ENCODE results near the gene MGRN1. TPM values are rescaled to one million over a fixed set of nuclear protein-coding genes. Genes with fewer than 3 reads are reported as not detected.
A peak's percentile ranks its signal among the peaks of the same experiment; 100 is the strongest.

MGRN1 gene
- total RNA-seq, 1 donor from 2014 or later, result 91.5 TPM

DNA sequence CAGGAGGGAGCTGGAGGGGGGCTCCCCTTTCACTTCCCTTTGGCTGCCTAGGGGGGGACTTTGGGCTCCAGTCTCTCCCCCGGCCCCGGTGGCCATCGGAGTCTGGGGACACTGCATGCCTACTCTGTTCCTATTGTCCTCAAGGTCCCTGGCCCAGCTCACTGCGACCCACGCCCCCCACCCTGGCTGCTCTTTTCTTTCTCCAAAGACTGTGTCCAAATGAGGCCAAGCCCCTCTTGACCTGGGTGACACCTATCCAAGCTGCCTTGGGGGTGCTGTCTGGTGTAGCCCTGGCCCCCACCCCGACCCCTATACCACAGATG is 22.8 kb upstream of the MGRN1 start:
- Histone ChIP-seq H3K27ac (ENCODE audit: low read depth, low read length) (no peak overlapping the region), H3K79me2 (ENCODE audit: insufficient read depth, low read length) (no peaks in the 10 kb centered on the region), H3K4me2 (ENCODE audit: low read length) (peak overlapping the region; percentile 33), H3K9ac (ENCODE audit: low read length) (no peak overlapping the region), H2AFZ (ENCODE audit: low read depth, low read length) (no peak overlapping the region), H3K36me3 (ENCODE audit: insufficient read depth, low read length) (no peaks in the 10 kb centered on the region), H4K20me1 (ENCODE audit: insufficient read depth, low read length) (peaks cover 6% of the 10 kb centered on the region), H3K9me3 (ENCODE audit: insufficient read depth, low read depth, low read length) (no peaks in the 10 kb centered on the region), H3K27me3 (ENCODE audit: insufficient read depth, low read length) (peaks cover 7% of the 10 kb centered on the region), H3K4me3 (ENCODE audit: insufficient read depth, low read depth, low read length) (no peak overlapping the region), H3K4me1 (ENCODE audit: insufficient read depth, low read length) (no peaks in the 10 kb centered on the region)
- no peaks in the 10 kb centered on the region for H3K36me3 Mint-ChIP-seq (ENCODE audit: low read depth, unreplicated experiment)
- FAIRE-seq (no peak), DNase-seq (ENCODE audit: low read depth) (no peak)
- H3K9me3 Mint-ChIP-seq (ENCODE audit: unreplicated experiment), result no peaks in the 10 kb centered on the region
- no peak for TF ChIP-seq CTCF (IDR thresholded peaks at IDR 0.05; ENCODE audit: insufficient read depth, low read depth, low read length)
- TF ChIP-seq EZH2 (IDR thresholded peaks at IDR 0.05; ENCODE audit: insufficient read depth, low read length), result peak; percentile 48
- H3K27me3 Mint-ChIP-seq (ENCODE audit: low read depth, unreplicated experiment), result peaks cover 14% of the 10 kb centered on the region
- no peak overlapping the region for H3K4me3 Mint-ChIP-seq (ENCODE audit: unreplicated experiment)
- no peaks in the 10 kb centered on the region for H3K4me1 Mint-ChIP-seq (ENCODE audit: low read depth, unreplicated experiment)
- H3K27ac Mint-ChIP-seq (ENCODE audit: unreplicated experiment), result no peak overlapping the region

GRCh38 chr16:4602331-4602730 is 22.3 kb upstream of the MGRN1 start:
- no peaks in the 10 kb centered on the region for H3K4me1 Mint-ChIP-seq (ENCODE audit: low read depth, unreplicated experiment)
- H3K4me1 ChIP-seq (ENCODE audit: insufficient read depth, low read length), result no peaks in the 10 kb centered on the region
- no peaks in the 10 kb centered on the region for H3K9me3 Mint-ChIP-seq (ENCODE audit: unreplicated experiment)
- H3K36me3 ChIP-seq (ENCODE audit: insufficient read depth, low read length), result no peaks in the 10 kb centered on the region
- H3K4me2 ChIP-seq (ENCODE audit: low read length), result no peak overlapping the region
- no peak overlapping the region for H2AFZ ChIP-seq (ENCODE audit: low read depth, low read length)
- no peak overlapping the region for H3K27ac Mint-ChIP-seq (ENCODE audit: unreplicated experiment)
- DNase-seq (ENCODE audit: low read depth), result no peak
- H3K27me3 ChIP-seq (ENCODE audit: insufficient read depth, low read length), result peaks cover 7% of the 10 kb centered on the region
- H3K9me3 ChIP-seq (ENCODE audit: insufficient read depth, low read depth, low read length), result no peaks in the 10 kb centered on the region
- no peak overlapping the region for H3K4me3 ChIP-seq (ENCODE audit: insufficient read depth, low read depth, low read length)
- H3K36me3 Mint-ChIP-seq (ENCODE audit: low read depth, unreplicated experiment), result no peaks in the 10 kb centered on the region
- H3K27me3 Mint-ChIP-seq (ENCODE audit: low read depth, unreplicated experiment), result peaks cover 14% of the 10 kb centered on the region
- H3K4me3 Mint-ChIP-seq (ENCODE audit: unreplicated experiment), result no peak overlapping the region
- peaks cover 6% of the 10 kb centered on the region for H4K20me1 ChIP-seq (ENCODE audit: insufficient read depth, low read length)
- no peak overlapping the region for H3K27ac ChIP-seq (ENCODE audit: low read depth, low read length)
- no peak overlapping the region for H3K9ac ChIP-seq (ENCODE audit: low read length)
- FAIRE-seq, result no peak
- no peaks in the 10 kb centered on the region for H3K79me2 ChIP-seq (ENCODE audit: insufficient read depth, low read length)
- TF ChIP-seq CTCF (IDR thresholded peaks at IDR 0.05; ENCODE audit: insufficient read depth, low read depth, low read length) (no peak), EZH2 (IDR thresholded peaks at IDR 0.05; ENCODE audit: insufficient read depth, low read length) (no peak)

GRCh38 chr16:4603624-4604170 is 20.9 kb upstream of the MGRN1 start:
- no peak overlapping the region for H3K4me3 ChIP-seq (ENCODE audit: insufficient read depth, low read depth, low read length)
- no peaks in the 10 kb centered on the region for H3K4me1 Mint-ChIP-seq (ENCODE audit: low read depth, unreplicated experiment)
- H3K27me3 ChIP-seq (ENCODE audit: insufficient read depth, low read length), result peaks cover 7% of the 10 kb centered on the region
- H3K4me2 ChIP-seq (ENCODE audit: low read length), result no peak overlapping the region
- H3K27ac ChIP-seq (ENCODE audit: low read depth, low read length), result no peak overlapping the region
- H3K36me3 Mint-ChIP-seq (ENCODE audit: low read depth, unreplicated experiment), result no peaks in the 10 kb centered on the region
- H3K9me3 ChIP-seq (ENCODE audit: insufficient read depth, low read depth, low read length), result no peaks in the 10 kb centered on the region
- DNase-seq (ENCODE audit: low read depth), result no peak
- no peak overlapping the region for H3K27ac Mint-ChIP-seq (ENCODE audit: unreplicated experiment)
- no peaks in the 10 kb centered on the region for H3K9me3 Mint-ChIP-seq (ENCODE audit: unreplicated experiment)
- no peak for TF ChIP-seq EZH2 (IDR thresholded peaks at IDR 0.05; ENCODE audit: insufficient read depth, low read length)
- no peak for TF ChIP-seq CTCF (IDR thresholded peaks at IDR 0.05; ENCODE audit: insufficient read depth, low read depth, low read length)
- peaks cover 20% of the 10 kb centered on the region for H4K20me1 ChIP-seq (ENCODE audit: insufficient read depth, low read length)
- H3K79me2 ChIP-seq (ENCODE audit: insufficient read depth, low read length), result no peaks in the 10 kb centered on the region
- no peaks in the 10 kb centered on the region for H3K4me1 ChIP-seq (ENCODE audit: insufficient read depth, low read length)
- H3K9ac ChIP-seq (ENCODE audit: low read length), result no peak overlapping the region
- no peak overlapping the region for H3K4me3 Mint-ChIP-seq (ENCODE audit: unreplicated experiment)
- H3K27me3 Mint-ChIP-seq (ENCODE audit: low read depth, unreplicated experiment), result peaks cover 5% of the 10 kb centered on the region
- H2AFZ ChIP-seq (ENCODE audit: low read depth, low read length), result no peak overlapping the region
- H3K36me3 ChIP-seq (ENCODE audit: insufficient read depth, low read length), result no peaks in the 10 kb centered on the region
- no peak for FAIRE-seq

All from astrocyte (in vitro differentiated cells and primary cell).